ENCODE data around the gene CIBAR2.

DNA sequence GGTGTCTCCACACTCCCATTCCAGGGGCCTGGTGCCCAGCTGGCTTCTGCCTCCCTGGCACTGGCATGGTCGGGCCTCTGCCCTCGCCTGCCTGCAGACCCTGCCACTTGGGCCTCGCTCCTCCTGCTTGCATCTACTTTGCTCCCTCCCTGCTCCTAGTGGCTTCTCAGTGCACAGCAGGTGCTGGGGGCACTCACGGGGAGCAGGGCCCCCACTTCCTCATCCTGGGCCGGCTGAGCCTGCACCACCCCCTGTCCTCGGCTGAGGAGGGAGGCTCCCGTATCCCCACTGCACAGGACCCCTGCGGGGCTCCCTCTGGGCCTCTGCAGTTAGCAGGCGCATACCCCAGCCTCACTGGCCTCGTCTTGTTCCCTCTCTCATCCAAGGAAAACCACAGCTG is 35.2 kb downstream of the CIBAR2 start:
- TF ChIP-seq, protein P1, sequence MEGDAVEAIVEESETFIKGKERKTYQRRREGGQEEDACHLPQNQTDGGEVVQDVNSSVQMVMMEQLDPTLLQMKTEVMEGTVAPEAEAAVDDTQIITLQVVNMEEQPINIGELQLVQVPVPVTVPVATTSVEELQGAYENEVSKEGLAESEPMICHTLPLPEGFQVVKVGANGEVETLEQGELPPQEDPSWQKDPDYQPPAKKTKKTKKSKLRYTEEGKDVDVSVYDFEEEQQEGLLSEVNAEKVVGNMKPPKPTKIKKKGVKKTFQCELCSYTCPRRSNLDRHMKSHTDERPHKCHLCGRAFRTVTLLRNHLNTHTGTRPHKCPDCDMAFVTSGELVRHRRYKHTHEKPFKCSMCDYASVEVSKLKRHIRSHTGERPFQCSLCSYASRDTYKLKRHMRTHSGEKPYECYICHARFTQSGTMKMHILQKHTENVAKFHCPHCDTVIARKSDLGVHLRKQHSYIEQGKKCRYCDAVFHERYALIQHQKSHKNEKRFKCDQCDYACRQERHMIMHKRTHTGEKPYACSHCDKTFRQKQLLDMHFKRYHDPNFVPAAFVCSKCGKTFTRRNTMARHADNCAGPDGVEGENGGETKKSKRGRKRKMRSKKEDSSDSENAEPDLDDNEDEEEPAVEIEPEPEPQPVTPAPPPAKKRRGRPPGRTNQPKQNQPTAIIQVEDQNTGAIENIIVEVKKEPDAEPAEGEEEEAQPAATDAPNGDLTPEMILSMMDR (IDR thresholded peaks at IDR 0.05; ENCODE audit: insufficient read depth, low read length): no peak
- no peak for TF ChIP-seq POLR2AphosphoS5 (IDR thresholded peaks at IDR 0.05; ENCODE audit: low read depth)

All from HL-60 (cell line).